HG02678 (cell line): ENCODE data around the gene SYNE1.
"Not testable (repeated sequence)": the region's sequence is repeated elsewhere in the genome, so short reads cannot be mapped to it uniquely, and the experiment has no call there.

Experiments used
- ATAC-seq: cut with Tn5 transposase; IDR thresholded peaks from one replicate; pipeline ENCODE4 v1.9.1; 2021; ENCODE audit warnings: mild to moderate bottlenecking, moderate library complexity; ENCODE audit not compliant: unreplicated experiment

Gene SYNE1

DNA sequence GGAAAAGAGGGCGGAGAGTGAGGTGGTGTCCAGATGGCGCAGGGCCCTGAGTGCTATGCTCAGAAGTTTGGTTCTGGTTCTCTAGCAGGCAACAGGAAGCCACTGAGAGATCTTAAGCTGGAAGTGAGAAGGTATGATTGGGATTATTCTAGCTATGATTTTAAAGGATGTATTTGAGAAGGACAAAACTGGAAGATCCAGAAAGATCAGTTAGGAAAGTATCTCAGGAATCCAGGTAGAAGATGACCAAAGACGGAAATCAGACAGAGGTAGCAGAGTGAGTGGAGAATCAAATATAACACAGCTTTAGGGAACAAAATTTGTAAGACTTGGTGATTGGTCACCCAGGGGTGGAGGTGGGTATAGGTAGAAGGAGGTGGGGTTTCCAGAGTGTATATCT, 5.8 kb downstream of the SYNE1 start:
- no peak for ATAC-seq

DNA sequence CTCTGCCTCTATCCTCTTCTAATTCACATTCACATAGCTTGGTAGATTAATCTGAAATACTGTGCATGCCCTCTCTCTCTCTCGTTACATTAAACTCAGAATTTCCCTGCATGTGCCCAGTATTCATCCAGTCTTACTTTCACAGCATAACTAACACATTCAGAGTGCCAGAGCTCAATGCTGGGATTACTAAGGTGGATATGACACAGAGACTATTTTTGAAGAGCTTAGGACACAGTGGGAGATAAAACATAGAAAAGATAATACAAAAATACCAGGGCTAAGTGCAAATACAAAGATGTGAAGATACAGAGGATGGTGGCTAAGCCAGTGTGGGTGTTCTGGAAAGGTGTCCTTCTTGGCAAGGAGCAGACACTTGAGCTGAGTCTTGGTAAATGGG, 6.3 kb downstream of the SYNE1 start:
- no peak for ATAC-seq

DNA sequence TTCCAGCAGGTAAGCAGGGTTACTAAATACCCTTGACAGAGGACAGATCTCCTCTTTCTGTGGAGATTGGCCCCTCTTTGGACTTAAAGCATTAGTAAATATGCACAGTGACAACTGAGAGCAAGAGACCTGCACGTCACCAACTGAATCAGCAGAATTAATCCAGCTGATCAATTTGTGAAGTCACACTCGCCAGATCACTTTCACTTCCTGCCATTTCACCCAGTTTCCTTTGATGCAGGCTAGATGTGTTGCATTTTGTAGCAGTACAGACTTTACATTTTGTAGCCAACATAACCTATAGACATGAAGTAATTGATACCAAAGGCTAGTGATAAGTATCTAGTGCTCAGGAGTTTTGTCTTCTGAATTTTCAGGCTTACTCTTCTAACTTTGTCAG, 11.9 kb downstream of the SYNE1 start:
- ATAC-seq, result no peak

DNA sequence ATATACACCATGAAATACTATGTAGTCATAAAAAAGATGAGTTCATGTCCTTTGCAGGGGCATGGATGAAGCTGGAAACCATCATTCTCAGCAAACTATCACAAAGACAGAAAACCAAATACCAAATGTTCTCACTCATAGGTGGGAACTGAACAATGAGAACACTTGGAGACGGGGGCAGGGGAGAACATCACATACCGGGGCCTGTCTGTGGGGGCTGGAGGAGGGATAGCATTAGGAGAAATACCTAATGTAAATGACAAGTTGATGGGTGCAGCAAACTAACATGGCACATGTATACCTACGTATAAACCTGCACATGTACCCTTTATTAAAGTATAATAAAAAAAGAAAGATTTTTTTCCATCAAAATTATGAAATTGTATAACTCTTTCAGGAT, 22.4 kb downstream of the SYNE1 start:
- not testable (repeated sequence) for ATAC-seq

DNA sequence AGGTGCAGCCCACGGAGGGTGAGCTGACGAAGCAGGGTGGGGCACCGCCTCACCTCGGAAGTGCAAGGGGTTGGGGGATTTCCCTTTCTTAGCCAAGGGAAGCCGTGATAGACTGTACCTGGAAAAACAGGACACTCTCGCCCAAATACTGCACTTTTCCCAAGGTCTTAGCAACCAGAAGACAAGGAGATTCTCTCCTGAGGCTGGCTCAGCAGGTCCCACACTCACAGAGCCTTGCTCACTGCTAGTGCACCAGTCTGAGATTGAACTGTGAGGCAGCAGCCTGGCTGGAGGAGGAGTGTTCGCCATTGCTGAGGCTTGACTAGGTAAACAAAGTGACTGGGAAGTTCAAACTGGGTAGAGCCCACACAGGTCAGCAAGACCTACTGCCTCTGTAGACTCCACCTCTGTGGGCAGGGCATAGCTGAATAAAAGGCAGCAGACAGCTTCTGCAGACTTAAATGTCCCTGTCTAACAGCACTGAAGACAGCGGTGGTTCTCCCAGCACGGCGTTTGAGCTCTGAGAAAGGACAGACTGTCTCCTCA, 28.0 kb downstream of the SYNE1 start:
- no peak for ATAC-seq

DNA sequence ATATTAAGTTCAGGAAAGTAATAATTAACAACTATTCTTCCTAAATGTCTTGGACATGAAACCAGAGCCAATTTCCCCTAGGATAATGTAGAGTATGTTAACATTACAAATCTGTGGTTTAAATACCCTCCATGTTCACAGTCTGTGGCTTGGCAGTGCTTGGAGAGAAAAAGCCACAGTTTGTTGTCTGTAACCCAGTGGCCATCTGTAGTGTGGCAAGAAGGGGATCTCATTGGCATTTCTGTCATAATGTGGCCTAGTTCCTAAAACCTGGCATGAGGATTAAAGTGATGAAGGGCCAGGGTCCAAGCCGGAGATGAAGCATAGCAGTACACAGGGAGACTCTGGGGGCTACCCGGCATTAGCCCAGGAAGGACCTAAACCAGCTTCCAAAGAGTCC, 31.2 kb downstream of the SYNE1 start:
- ATAC-seq, result no peak

DNA sequence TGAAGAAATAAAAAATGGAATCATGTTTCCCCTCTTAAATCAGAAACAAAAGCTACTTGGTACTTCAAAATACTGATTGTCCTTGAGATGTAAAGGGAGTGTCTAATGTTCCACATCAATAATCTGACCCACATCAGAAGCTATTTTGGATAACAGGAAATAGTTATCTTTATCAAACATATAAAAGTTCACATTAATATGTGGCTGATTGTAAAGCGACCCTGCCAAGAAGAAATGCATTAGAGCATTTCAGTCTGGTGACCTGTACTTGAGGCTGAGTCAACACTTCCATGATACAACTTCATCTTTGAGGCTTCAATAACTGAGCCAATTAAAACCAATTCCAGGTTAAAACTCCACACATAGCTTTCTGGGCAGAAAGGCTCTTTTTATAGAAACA, 31.8 kb downstream of the SYNE1 start:
- no peak for ATAC-seq

DNA sequence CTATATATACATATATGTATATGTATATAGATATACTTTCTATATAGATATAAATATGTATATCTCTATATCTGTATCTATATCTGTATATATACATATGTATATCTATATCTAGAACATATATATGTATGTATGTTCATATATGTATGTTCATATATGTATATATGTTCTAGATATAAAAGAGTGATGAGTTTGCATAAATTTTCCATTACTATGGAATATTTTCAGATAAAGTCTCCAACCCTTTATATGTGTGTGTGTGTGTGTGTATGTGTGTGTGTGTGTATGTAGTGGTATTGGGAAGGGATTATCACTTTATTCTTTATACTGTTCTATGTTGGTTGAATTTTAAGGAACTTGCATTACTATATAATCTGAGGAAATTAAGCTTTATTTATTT, 33.3 kb downstream of the SYNE1 start:
- no peak for ATAC-seq

DNA sequence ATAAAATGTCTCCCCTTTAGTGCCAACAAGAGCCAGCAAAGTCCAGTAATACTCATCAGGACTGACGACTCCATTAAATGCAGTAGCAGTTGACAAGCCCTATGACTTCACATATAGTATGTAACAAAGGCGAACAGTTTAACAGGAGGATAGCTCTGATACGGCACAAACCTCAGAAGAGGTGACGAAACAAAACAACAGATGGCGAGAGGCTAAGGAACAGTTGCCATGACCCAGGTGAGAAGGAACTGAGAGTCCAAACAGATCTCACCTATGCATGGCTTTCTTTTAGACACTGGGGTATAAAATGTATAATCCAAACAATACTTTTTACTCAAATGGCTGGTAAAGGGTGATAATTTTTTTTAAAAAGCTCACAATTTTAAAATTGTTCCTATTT, 37.1 kb downstream of the SYNE1 start:
- ATAC-seq, result no peak

DNA sequence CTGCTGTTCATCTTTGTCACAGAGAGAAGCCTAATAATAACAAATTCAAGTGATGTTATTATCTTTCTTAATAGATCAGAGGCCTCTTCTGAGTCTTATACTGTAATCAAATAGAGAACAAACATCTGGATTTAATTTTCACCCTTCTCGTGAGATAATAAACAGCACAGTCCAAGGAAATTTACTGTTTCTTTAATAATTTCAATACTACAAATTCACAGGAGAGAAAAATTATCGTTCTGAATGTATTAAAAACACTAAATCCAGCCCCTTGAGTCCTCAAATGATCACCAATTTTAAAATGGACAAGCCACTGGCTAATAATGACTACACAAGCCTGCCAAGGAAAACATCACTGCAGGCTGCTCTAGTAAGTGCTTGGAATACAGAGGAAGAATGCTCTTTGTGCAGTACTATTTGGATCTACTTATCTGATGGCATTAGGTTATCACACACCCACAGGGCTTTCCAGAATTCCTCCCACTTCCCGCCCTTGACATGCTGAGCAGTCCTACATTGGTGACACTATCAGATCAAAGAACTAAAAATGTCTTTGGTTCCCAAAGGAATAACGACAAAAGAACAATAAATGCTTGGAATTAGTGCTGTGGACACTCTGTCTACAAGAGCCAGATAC, 38.1 kb downstream of the SYNE1 start:
- no peak for ATAC-seq

DNA sequence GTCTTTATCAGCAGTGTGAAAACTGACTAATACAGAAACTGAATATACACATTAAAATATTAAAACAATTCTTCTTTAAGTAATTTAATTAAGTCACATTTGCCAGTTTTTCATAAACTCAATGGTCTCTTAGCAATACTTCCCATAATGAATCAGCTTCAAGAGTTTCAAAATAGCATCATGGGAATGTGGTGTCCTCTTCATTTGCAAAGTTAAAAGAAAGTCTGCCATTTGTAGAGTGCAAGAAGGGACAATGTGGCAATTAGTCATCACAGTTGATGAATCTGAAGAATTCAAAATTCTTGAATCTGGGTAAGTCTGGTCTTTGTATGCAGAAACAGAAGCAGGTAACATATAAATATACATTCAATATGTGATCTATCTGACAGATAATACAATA, 38.7 kb downstream of the SYNE1 start:
- no peak for ATAC-seq

DNA sequence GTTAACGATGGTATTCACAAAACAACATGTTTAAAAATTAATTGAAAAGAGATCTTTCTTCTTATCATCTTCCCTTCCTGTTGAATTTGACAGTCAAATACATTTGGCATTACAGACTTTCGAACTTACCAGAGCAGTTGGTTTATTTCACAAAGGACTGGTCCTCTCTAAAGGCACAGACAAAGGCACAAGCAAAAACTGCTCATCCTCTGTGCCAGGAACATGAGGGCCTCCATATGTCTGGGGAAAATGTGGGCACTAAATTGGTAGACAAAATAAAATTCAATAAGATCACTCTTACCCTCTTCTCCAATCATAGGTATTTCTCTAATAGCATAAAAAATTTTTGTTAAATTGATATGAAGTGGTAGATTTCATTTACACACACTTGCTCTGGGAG, 40.4 kb downstream of the SYNE1 start:
- ATAC-seq, result no peak

DNA sequence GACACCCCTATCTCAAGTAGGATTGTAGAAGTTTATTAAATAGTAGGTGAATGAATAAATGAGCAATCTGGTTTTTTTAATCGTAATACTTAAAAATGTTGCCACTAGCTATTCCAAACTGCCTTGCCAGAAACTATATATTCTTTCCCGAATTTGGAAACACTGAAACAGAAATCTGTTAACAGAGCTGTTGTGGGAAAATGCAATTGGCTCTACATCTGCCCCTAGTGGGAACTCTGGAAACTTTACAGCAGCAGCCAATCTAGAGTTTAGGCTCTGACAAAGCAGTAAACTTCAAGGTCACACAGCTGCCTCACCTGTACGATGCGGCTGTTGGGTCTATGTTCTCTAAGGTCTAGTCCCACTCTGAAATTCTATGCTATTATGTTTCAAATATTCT, 41.7 kb downstream of the SYNE1 start:
- no peak for ATAC-seq

DNA sequence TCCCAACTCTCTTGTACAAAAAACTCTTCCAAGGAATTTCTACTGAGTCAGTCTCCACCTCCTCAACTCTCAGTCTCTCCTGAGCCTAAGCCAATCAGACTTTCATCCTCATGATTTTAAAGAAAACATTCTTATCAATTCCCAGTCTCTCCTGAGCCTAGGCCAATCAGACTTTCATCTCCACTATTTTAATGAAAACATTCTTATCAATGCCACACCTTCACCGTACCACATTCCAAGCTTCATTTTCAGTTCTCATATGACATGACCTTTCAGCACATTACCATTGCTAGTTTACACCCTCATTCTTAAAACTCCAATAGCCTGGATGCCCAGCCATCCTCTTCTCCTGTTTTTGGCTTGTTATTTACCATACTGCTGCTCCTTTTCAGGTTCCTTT, 42.5 kb downstream of the SYNE1 start:
- ATAC-seq, result no peak

DNA sequence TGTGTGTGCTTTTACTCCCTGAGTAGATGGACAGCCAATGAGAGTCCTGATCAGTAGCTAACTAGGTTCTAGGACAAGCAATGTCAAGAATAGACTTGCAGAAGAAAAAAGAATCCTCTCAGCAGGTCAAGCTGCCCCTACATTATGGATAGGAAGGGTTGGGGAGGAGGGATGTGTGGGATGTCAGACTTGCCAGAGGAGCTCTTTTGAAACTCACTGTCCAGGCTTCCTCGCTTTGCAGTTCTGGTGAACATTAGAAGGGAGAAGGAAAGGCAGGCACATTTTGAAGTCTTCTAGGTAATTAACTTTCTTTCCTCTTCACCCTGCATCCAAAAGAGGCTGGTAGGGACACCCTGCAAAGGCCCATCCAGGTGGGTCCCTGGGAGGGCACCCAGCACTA, 48.7 kb downstream of the SYNE1 start:
- ATAC-seq, result no peak

DNA sequence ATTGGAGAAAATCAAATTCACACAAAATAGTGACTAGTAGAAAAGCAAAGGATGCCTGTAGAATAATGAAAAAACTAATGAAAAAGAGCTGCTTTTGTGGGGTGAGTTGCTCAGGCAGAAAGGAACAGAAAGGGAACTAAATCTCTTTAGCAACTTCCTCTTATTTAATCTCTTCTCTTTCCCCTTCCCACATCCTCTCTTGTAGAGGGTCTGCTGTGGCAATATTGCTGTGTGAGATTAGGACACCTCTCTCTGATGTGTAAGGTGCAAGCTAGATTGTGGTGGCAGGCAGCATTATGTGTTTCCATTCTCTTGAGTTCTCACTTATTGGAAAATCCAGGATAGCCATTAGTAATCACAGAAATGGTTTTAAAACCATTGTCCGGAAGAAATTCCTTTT, 49.7 kb downstream of the SYNE1 start:
- ATAC-seq, result no peak

DNA sequence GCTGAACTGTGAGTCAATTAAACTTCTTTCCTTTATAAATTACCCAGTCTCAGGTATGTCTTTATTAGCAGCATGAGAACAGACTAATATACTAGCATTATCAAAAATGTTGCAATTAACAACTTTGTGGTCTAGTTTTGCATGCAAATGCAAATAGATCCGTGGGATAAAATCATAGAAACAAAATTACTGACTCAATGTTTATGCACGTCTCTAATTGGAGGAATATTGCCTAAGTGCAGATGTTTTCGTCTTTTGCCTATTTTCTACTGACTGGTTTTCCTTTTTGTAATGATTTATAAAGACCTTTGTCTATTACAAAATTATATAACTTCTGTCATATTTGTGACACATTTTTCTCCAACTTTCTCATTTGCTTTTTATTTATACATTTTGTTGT, 51.9 kb downstream of the SYNE1 start:
- no peak for ATAC-seq

DNA sequence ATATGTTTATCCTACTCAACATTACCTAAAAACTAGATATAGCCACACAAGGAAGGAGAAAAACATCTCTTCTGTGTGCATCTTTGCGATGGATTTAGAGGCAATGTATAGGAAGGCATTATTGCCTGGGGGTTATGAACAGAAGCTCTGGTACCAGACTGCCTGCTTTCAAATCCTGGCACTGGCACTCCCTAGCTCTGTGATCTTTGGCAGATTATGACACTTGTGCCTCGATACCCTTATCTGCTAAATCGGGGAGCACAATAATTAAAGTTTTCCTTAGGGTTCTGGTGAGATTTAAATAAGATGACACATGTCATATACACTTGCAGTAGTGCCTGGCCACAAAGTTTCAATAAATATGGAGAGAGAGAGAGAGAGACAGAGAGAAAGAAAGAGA, 53.3 kb downstream of the SYNE1 start:
- no peak for ATAC-seq

DNA sequence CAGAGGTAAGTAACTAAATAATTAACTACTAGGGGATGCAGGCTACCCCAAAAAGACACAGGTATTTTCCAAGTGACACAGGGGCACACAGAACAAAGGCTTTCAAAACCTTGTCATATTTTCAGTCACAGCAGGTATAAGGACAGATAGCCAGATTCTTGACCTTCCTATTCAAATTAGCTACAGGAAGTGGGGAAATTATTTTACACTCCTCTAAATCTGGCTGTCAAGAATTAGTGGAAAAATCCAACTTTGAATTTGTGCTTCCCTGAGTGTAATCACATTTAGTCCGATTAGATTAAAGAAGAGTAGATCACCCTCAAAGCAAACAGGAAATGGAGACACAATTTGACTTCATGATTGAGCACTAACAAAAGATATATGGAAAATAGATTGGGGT, 60.6 kb downstream of the SYNE1 start:
- ATAC-seq, result no peak

DNA sequence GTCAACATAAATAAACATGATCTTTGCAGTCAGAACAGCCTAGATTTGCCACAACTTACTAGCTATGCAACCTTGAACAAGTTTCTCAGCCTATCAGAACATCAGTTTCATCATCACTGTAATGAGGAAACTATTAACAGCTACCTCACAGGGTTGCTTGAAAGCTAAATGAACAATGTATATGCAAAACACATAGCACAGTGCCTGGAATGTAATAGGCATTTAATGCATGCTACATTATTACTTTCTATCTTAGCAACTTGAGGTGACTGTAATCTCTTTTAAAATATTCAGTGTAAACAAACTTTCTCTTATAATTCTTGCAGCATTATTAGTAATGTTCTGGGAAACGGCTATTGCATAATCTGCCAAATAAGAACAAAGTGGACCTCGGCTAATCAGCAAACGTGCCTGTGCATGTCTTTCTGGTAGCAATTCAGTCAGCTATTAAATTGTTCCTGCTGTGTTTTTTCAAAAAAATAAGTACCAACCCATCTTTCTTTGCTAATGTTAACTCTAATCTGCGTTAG, 61.5 kb downstream of the SYNE1 start:
- ATAC-seq, result no peak

DNA sequence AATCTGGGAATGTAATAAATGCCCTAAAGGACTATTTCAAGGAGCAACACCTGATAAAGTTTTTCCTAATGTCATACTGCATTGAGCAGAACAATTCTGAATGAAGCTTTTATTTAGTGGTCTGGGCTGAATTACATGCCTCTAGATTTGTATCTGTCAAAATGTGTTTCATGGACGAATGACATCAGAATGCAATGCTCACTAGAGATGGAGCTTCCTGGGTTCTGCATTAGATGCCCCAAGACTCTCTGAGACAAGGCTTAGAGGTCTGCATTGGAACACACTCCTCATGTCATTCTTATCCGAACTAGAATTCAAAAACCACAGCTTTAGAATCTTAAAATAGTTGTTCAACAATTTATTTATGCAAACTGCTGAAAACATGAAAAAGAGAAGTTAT, 62.0 kb downstream of the SYNE1 start:
- ATAC-seq, result no peak

DNA sequence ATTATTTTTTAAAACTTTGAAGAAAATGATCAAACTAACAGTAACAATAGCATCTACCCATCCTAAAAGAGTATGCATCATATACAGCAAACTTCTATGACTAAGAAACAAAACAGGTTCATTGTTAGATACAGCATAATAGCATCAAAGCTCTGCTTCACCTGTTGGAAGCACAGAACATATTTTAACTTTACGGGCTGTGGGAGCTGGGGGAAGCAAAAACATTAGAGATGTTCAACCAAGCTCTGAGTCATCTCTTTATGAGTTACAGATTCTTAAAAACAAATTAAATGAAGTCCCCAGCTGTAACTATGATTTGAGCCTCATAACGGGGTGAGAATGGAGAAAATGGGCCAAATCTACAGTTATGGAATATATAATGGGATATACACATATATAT, 63.4 kb downstream of the SYNE1 start:
- ATAC-seq, result no peak
